Renal cortical epithelial cell (primary cell): ENCODE results near the gene RALBP1. TPM values are rescaled to one million over a fixed set of nuclear protein-coding genes. Genes with fewer than 3 reads are reported as not detected.
"Not testable (repeated sequence)": the region's sequence is repeated elsewhere in the genome, so short reads cannot be mapped to it uniquely, and the experiment has no call there.

Experiments used
- DNase-seq: peaks from one replicate; pipeline ENCODE4 v3.0.0-alpha.2; 2011; ENCODE audit warnings: low read depth
- total RNA-seq: library from RNA; depleted of rRNA; stranded (reverse); fragments of >200 nt; gene quantifications from 2 replicates; pipeline ENCODE4 v1.2.3, GENCODE V29; 2014

RALBP1 gene
- total RNA-seq, 1 donor from 2014 or later: 131 TPM

DNA sequence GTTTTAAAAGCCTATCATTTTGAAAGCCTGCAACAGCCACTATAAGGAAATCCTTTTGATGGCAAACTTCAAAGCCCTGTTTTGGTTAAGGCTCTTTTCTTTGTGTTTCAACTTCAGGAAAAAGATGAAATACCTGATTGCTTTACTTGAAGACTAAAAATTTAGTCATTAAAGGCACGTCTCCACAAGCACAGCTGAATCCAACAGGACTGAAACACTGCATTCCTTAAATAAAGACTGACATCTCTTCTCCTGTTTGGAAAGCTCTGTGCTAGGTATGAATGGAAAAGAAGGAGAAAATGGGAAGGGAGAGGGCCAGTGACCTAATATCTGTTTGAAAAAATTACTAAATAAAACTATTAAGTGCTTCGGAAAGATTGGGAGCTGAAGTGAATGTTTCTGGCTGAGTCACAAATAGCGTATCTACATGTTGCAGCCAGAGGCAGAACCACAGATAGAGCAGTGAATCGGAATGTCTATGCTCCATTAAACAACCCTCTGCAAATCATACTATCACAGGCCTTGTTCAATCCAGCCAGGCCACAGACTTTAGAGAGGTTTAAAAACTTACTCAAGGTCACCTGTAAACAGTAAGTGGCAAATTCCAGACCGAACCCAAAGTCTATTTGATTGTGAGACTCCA, 21.1 kb upstream of the RALBP1 start:
- peak; percentile 86 for DNase-seq

DNA sequence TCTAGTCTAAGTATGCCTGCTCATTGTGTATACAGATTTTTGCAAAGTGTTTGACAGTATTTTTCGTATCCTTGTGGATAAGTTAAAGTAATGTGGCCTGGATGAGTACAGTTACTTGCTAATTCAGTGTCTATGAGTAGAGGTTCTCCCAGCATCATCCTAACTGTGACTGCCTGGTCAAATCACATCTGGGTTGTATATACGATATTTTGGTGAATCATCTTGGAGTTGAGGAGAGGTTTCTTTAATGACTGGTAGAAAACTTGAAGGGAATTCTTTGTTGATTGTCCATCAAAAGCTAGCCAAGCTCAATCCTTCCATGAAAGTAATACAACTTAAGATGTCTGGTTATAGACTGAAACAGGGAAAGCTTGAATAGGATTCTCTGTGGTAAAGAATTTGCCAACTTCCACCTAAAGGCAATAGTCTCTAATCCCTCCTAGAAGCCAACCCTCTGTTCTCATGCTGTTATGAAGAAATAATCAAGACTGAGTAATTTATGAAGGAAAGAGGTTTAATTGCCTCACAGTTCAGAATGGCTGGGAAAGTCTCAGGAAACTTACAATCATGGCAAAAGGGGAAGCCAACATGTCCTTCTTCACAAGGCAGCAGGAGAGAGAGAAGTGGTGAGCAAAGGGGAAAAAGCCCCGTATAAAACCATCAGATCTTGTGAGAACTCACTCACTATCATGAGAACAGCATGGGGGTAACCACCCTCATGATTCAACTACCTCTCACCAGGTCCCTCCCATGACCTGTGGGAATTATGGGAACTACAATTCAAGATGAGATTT, 19.4 kb upstream of the RALBP1 start:
- DNase-seq: no peak

DNA sequence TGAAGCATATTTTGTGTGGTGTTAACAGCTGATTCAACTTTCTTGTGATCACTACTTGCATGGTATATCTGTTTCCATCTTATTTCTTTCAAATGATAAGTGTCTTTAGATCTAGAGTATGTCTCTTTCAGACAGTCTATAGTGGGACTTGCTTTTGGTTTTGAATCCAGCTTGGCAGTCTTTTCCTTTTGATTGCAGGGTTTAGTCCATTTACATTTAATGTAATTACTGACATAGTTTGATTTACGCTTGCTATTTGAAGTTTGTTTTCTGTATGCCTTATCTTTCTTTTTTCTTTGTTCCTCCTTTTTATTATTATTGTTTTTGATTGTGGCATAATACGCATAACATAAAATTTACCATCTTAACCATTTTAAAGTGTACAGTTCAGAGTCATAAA, 9.2 kb upstream of the RALBP1 start:
- no peak for DNase-seq

DNA sequence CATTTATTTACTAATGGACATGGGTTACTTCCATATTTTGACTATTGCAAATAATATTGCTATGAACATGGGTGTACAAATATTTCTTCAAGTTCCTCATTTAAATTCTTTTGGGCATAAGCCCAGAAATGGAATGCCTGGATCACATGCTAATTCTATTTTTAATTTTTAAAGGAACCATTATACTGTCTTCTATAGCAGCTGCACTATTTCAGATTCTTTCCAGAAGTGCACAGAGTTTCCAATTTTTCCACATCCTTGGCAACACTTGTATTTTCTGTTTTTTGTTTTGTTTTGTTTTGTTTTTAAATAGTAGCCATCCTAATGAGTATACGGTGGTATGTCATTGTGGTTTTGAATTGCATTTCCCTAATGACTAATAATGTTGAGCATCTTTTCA, 8.5 kb upstream of the RALBP1 start:
- DNase-seq: no peak

DNA sequence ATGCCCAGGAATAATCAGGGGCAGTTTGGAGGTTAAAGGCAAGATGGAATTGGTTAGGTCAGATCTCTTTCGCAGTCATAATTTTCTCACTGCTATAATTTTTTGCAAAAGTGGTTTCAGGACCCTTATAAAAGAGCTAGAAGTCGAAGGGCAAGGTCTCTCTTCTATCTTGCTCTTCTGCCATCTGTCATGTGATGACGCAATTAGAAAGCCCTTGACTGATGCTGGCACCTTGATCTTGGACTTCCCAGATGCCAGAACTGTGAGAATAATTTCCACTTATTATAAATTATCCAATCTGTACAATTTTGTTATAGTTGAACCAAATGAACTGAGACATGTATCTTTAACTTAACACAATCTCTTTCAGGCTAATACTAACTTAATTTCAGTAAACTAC, 6.3 kb upstream of the RALBP1 start:
- DNase-seq: no peak

DNA sequence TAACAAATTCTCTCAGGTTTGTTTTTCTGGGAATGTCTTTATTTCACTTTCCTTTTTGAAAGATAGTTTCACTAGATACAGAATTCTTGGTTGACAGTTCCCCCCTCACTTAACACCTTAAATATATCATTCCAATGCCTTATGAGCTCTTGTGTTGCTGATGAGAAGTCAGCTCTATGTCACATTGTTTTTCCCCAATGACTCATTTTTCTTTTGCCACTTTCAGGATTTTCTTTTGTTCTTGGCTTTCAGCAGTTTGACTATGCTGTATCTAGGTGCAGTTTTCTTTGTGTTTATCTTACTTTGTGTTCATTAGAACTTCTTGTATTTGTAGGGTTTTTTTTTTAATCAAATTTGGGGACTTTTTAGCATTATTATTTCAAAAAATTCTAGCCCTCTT, 5.6 kb upstream of the RALBP1 start:
- DNase-seq: peak; percentile 31

DNA sequence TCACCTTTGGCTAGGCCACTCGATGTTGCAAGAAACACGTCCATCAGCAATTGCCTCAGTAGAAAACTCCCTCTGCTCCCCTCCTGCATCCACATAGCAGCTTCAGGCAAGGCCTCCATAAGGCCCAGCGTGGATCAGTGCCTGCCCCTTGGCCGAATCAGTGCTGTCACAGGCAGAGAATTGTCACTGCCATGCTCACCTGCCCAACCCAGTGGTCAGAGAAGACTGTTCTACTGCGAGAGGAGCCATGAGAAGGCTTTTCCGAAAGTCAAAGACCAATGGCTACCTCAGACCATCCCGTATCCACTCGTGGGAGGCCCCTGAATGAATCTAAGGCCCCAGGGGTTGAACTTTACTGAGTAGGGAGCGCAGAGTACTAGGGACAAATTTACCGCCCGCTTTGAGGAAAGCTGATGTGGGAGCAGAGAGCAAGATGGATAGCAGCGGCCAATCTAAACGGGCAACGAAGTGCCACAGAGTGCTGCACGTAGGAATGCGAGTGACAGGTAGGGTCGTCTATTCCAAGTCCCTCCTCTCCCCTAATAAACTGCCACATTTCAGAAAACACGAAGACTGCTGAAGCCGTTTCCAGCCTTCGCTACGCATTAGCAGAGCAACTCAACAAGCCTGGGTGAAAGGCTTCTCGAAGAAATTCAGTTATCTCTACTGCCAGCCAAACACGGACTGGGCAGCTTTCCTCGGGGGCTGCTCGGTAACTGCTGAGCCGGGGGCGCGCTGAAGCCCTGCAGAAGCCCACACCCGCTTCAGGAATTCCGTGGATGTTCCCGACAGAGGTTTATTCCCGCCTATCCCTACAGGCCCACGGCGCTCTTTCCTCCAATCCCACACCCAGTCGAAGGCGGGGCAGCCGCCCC, 968 bp upstream of the RALBP1 start:
- DNase-seq: peak; percentile 72

DNA sequence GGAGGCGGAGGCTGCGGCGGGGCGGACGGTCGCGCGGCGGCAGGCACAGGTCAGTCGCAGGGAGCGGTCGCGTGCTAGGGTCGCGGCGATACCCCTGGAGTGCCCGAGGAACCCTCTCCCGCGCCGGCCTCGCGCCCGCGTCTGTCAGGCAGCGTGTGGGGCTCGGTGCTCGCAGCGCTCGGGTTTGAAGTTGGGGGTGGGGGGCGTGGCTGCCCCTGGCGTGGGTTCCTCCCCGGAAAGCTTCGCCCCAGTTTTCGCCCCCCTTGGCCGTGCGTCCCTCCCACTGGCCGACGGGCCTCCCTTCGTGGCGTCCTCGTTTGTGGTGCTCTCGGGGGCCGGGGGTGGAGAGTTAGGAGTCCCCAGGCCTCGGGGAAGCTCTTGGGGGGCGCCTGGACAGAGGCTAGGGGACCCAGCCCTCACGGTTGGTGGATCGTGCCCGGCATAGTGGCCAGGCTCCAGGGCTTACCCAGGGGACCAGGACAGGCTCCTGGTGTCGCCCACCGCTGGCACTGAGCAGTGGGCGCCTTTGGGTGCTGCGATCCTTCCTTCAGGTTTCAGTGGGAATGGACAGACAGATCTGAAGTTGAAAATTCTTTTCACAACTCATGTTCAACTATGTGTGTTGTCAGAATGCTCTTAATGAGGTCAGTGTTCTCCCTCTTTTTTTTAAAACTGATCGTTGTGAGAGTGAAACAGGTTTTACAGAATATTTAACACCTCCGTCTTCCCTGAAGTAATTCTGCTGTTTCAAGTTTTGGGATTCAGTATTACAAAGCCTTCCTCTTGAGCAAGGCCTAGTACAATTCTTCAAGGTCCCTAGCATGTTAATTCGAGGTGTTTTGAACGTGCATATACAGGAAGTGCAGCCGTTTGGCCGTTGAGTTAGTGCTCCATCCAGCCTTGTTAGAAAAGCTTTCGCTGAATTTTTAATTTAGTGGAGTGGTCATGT, 604 bp downstream of the RALBP1 start:
- peak; percentile 45 for DNase-seq

DNA sequence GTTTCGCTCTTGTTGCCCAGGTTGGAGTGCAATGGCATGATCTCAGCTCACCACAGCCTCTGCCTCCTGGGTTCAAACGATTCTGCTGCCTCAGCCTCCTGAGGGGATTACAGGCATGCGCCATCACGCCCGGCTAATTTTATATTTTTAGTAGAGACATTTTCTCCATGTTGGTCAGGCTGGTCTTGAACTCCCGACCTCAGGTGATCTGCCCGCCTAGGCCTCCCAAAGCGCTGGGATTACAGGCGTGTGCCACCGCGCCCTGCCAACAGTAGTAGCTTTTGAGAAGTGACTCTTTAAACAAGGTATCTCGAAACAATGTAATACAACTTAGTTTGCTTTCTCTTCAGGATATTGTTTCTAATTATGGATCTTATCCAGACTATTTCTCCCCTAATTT, 1.6 kb downstream of the RALBP1 start:
- DNase-seq: not testable (repeated sequence)

DNA sequence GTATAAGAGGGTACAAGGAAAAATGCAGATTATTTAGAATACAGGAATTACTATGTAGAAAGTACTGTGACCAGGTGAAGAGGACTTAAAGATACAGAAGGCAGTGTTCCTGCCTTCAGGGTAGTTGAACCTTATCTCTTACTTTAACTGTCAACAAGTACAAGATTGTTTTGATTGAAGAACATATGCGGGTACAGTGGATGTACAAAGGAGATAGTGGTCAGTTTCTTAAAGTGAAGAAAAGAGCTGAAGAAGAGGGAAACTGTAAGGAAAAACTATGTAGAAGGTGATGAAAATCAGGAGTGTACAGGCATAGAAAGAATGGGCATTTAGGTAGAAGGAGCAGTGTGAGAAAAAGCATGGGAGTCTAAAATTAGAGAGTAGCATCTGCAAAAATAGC, 2.2 kb downstream of the RALBP1 start:
- DNase-seq: no peak

DNA sequence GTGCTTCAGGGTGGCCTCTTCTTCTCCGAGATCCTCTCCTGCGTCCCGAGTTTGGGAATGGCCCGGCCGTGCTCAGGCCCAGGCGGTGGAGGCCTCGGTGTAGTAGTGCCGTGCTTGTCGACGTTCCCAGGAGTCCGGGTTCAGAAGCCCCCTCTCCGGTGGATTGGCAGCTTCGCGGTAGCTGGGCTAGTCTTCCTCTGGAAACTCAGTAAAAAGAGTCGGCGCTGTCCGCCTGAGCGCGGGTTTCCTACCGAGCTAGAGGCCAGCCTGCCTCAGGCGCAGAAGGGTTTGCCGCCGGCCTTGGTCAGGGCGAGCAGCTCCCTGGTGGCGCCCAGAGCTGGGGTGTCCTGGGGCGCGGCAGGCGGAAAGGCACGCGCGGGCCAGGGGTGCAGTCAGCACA, 3.2 kb downstream of the RALBP1 start:
- no peak for DNase-seq

DNA sequence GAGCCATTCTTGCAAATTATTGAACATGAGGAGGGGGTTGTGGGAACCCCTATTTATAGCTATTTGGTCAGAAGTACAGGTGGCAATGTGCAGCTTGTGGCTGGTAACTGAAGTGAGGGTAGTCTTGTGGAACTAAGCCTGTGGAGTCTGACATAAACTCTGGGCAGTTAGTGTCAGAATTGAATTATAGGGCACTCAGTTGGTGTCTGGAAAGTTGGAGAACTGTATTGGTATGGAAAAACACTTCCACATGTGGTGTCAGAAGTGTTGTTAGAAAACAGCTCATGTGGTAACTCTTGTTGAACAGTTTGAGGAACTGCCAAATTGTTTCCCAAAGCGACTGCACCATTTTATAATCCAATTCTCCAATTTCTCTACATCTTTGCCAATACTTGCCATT, 7.5 kb downstream of the RALBP1 start:
- DNase-seq: no peak

DNA sequence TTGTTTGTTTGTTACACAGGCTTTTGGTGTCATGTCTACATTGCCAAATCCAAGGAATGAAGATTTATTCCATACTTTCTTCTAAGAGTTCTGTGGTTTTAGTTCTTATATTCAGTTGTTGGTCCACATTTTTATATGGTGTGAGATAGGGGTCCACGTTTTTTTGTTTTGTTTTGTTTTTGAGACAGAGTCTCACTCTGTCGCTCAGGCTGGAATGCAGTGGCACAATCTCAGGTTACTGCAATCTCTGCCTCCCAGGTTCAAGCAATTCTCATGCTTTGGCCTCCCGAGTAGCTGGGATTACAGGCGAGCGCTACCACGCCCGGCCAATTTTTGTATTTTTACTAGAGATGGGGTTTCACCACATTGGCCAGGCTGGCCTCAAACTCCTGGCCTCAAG, 8.2 kb downstream of the RALBP1 start:
- DNase-seq: no peak

DNA sequence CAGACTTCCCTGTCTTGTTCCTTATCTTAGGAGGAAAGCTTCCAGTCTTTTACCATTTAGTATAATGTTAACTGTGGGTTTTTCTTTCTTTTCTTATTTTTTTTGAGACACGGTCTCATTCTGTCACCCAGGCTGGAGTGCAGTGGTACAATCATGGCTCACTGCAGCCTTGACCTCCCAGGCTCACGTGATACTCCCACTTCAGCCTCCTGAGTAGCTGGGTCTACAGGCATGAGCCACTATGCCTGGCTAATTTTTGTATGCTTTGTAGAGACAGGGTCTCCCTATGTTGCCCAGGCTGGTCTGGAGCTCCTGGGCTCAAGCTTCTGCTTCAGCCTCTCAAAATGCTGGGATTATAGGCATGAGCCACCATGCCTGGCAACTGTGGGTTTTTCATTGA, 9.5 kb downstream of the RALBP1 start:
- not testable (repeated sequence) for DNase-seq

DNA sequence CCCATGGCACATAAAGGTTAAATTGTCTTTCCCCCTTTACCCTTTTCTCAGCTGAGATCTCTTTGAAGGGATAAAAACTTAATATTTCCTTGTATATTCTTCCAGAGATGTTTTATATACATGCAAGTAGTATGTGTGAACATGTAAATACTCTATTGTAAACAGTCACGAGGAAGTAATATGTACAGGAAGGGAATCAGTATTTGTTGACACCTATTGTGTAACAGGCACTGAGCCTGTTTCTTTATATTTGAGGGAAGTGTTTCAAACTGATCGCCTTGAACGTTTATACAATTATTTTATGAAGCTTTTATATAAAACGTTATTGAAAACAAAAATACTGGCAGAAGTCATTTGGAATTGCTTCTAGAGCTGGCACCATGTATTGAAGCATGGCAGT, 13.2 kb downstream of the RALBP1 start:
- no peak for DNase-seq

DNA sequence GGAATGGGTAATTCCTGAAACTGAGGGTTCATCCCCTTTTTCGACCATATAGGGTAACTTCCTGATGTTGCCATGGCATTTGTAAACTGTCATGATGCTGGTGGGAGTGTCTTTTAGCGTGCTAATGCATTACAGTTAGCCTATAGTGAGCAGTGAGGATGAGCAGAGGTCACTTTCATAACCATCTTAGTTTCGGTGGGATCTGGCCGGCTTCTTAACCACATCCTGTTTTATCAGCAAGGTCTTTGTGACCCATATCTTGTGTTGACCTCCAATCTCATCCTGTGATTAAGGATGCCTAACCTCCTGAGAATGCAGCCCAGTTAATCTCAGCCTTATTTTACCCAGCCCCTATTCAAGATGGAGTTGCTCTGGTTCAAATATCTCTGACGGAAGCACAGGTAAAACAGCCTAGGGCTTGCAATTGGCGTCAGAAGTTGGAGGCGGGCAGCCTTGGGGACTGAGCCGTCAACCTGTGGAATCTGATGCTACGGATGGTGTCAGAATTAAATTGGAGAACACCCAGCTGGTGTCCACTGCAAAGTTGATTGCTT, 19.5 kb downstream of the RALBP1 start:
- DNase-seq: no peak

DNA sequence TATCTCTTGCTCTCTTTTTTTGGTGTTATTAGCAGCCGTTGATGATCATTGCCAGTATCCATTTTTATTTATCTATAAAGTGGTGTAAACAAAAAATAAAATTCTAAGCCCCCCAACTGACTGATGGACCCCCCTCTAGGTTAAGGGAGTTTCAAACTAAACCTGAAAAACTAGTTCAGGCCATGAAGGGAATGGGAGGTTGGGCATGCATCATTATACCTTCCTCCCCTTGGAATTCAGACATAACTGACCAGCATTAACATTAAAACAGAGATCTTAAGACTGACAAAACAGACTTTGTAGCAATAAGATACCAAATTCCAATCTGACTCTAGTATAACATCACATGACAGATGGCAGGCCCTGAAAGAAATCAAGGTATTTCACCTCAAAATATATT, 20.2 kb downstream of the RALBP1 start:
- DNase-seq: no peak

DNA sequence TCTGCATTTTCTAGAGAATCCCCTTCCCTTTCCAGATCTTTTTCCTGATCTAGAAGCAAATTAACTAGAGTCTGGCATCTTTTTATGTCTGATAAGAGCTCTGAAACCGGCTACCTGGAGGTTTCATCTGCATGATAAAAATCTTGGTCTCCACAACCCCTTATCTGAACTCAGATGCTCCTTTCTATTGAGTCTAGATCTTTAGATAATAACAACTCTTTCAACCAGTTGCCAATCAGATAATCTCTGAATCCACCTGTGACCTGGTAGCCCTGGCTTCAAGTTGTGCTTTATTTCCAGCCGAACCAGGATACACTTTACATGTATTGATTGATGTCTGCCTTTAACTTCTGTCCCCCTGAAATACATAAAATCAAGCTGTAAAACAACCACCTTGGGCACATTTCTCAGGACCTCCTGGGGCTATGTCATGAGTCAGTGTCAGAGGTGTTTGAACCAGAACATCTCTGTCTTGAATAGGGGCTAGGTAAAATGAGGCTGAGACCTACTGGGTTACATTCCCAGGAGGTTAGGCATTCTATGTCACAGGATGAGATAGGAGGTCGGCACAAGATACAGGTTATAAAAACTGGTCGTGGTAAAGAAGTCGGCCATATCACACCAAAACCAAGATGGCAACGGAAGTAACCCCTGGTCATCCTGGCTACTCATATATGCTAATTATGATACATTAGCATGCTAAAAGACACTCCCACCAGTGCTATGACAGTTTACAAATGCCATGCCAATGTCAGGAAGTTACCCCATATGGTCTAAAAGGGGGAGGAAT, 20.8 kb downstream of the RALBP1 start:
- DNase-seq: no peak

DNA sequence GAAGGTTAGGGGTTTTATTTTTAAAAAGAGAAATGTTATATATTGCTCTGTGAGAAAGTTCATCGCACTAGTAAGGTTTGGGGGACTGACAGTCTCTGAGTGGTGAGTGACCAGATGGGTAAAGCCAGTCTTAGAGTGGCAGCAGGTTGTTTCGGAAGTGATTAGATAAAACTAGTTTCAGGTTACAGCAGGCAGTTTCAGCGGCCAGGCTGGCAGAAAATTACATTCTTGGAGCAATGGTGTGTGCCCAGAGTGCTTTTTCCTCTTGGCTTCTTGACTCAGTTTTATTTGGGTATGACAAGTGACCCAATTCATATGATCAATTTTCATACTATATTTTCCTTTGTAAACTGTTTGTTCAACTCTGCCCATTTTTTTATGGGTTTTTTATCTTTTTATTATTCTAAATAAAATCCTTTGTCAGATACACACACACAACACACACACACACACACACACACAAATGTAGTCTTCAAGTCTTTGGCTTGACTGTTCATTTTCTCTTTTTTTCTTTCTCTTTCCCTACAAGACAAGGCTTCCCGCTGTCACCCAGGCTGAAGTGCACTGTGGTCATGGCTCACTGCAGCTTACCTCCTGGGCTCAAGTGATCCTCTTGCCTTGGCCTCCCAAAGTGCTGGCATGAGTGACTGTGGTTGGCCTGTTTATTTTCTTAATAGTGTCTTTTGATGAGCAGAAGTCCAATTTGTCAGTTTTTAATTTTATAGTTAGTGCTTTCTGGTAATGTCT, 30.9 kb downstream of the RALBP1 start:
- DNase-seq: peak; percentile 33
